SK-N-SH treated with all-trans-retinoic acid at 6 μM for 48 hours (cell line): Measurements from ENCODE around the gene TMC3.

Source experiments
- ATAC-seq: fragments of 200-7000 bp; cut with Tn5 transposase; 3 replicates; pipeline ENCODE4 v1.9.1; 2020; ENCODE audit warnings: mild to moderate bottlenecking, moderate library complexity
- BACH2 ChIP-seq: fragments of 250-450 bp; sonication (Bioruptor Pico); IDR thresholded peaks from 2 replicates; pipeline ENCODE4 v1.9.0; 2021; ENCODE audit warnings: mild to moderate bottlenecking, borderline replicate concordance
- CSRNP3 ChIP-seq: fragments of 250-450 bp; sonication (Bioruptor Pico); IDR thresholded peaks from 2 replicates; pipeline ENCODE4 v1.5.1; 2021; ENCODE audit warnings: mild to moderate bottlenecking, moderate library complexity
- ESRRG ChIP-seq: fragments of 250-450 bp; sonication (Bioruptor Pico); IDR thresholded peaks from 2 replicates; pipeline ENCODE4 v1.6.1; 2021; ENCODE audit warnings: mild to moderate bottlenecking
- GLIS3 ChIP-seq: fragments of 250-450 bp; sonication (Bioruptor Pico); IDR thresholded peaks from 2 replicates; pipeline ENCODE4 v1.5.0; 2020; ENCODE audit warnings: mild to moderate bottlenecking, moderate library complexity
- ISL1 ChIP-seq: fragments of 250-450 bp; sonication (Bioruptor Pico); IDR thresholded peaks from 2 replicates; pipeline ENCODE4 v2.1.2; 2022; ENCODE audit warnings: mild to moderate bottlenecking, moderate library complexity
- OSR1 ChIP-seq: fragments of 250-450 bp; sonication (Bioruptor Pico); IDR thresholded peaks from 2 replicates; pipeline ENCODE4 v1.8.0; 2022; ENCODE audit warnings: moderate library complexity, mild to moderate bottlenecking, inconsistent platforms
- PATZ1 ChIP-seq: fragments of 250-450 bp; sonication (Bioruptor Pico); IDR thresholded peaks from 2 replicates; pipeline ENCODE4 v1.8.0; 2020; ENCODE audit warnings: mild to moderate bottlenecking, moderate library complexity, borderline replicate concordance
- POU6F1 ChIP-seq: fragments of 250-450 bp; sonication (Bioruptor Pico); IDR thresholded peaks from 2 replicates; pipeline ENCODE4 v1.8.0; 2021; ENCODE audit warnings: low read depth, mild to moderate bottlenecking, moderate library complexity, borderline replicate concordance
- PPARA ChIP-seq: fragments of 250-450 bp; sonication (Bioruptor Pico); IDR thresholded peaks from 2 replicates; pipeline ENCODE4 v1.5.0; 2020; ENCODE audit warnings: mild to moderate bottlenecking, borderline replicate concordance
- RARB ChIP-seq: fragments of 250-450 bp; sonication (Bioruptor Pico); IDR thresholded peaks from 2 replicates; pipeline ENCODE4 v1.8.0; 2021; ENCODE audit warnings: mild to moderate bottlenecking, moderate library complexity
- SNAI2 ChIP-seq: fragments of 250-450 bp; sonication (Bioruptor Pico); IDR thresholded peaks from 2 replicates; pipeline ENCODE4 v1.5.0; 2020; ENCODE audit warnings: mild to moderate bottlenecking, moderate library complexity
- TCF4 ChIP-seq: fragments of 250-450 bp; sonication (Bioruptor Pico); IDR thresholded peaks from 2 replicates; pipeline ENCODE4 v1.8.0; 2021; ENCODE audit warnings: mild to moderate bottlenecking, moderate library complexity, borderline replicate concordance
- TOX ChIP-seq: fragments of 250-450 bp; sonication (Bioruptor Pico); IDR thresholded peaks from 2 replicates; pipeline ENCODE4 v1.8.0; 2021; ENCODE audit warnings: mild to moderate bottlenecking, moderate library complexity, borderline replicate concordance
- TSHZ2 ChIP-seq: fragments of 250-450 bp; sonication (Bioruptor Pico); IDR thresholded peaks from 2 replicates; pipeline ENCODE4 v1.5.0; 2020; ENCODE audit warnings: mild to moderate bottlenecking, moderate library complexity
- ZC3H10 ChIP-seq: fragments of 250-450 bp; sonication (Bioruptor Pico); IDR thresholded peaks from 2 replicates; pipeline ENCODE4 v1.5.1; 2021; ENCODE audit warnings: mild to moderate bottlenecking, moderate library complexity
- ZFP3 ChIP-seq: fragments of 250-450 bp; sonication (Bioruptor Pico); IDR thresholded peaks from 2 replicates; pipeline ENCODE4 v1.5.0; 2020; ENCODE audit warnings: mild to moderate bottlenecking, moderate library complexity
- ZFP30 ChIP-seq: fragments of 450-650 bp; formaldehyde crosslinking; IDR thresholded peaks from 2 replicates; pipeline ENCODE4 v1.5.0; 2022; ENCODE audit warnings: mild to moderate bottlenecking, moderate library complexity
- ZNF565 ChIP-seq: fragments of 450-650 bp; formaldehyde crosslinking; conservative IDR thresholded peaks from 2 replicates; pipeline ENCODE4 v1.5.0; 2020; ENCODE audit warnings: low read depth, mild to moderate bottlenecking, moderate library complexity
- ZNF70 ChIP-seq: fragments of 450-650 bp; formaldehyde crosslinking; IDR thresholded peaks from 2 replicates; pipeline ENCODE4 v1.5.0; 2020; ENCODE audit warnings: mild to moderate bottlenecking, moderate library complexity
- ZNF8 ChIP-seq: fragments of 450-650 bp; formaldehyde crosslinking; IDR thresholded peaks from 2 replicates; pipeline ENCODE4 v1.5.0; 2020; ENCODE audit warnings: mild to moderate bottlenecking, moderate library complexity
- TF ChIP-seq, protein P1 (sequence below): fragments of 250-450 bp; sonication (Bioruptor Pico); IDR thresholded peaks from 2 replicates; pipeline ENCODE4 v1.5.1; 2020; ENCODE audit warnings: low read depth, mild to moderate bottlenecking, moderate library complexity

Gene TMC3

GRCh38 chr15:81329446-81329845 lies 44.6 kb downstream of the TMC3 start:
- TF ChIP-seq ZC3H10 (CRISPR knock-in tag), result no peak
- no peak for TF ChIP-seq TOX
- TF ChIP-seq ISL1 (CRISPR knock-in tag), result no peak
- no peak for TF ChIP-seq ZFP30 (CRISPR knock-in tag)
- TF ChIP-seq ESRRG (CRISPR knock-in tag), result no peak
- TF ChIP-seq, protein P1, sequence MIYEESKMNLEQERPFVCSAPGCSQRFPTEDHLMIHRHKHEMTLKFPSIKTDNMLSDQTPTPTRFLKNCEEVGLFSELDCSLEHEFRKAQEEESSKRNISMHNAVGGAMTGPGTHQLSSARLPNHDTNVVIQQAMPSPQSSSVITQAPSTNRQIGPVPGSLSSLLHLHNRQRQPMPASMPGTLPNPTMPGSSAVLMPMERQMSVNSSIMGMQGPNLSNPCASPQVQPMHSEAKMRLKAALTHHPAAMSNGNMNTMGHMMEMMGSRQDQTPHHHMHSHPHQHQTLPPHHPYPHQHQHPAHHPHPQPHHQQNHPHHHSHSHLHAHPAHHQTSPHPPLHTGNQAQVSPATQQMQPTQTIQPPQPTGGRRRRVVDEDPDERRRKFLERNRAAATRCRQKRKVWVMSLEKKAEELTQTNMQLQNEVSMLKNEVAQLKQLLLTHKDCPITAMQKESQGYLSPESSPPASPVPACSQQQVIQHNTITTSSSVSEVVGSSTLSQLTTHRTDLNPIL (CRISPR knock-in tag), result no peak
- TF ChIP-seq GLIS3, result no peak
- no peak for TF ChIP-seq SNAI2 (CRISPR knock-in tag)
- TF ChIP-seq RARB (CRISPR knock-in tag), result no peak
- TF ChIP-seq PATZ1 (CRISPR knock-in tag), result no peak
- TF ChIP-seq OSR1 (CRISPR knock-in tag), result no peak
- no peak for ATAC-seq

- TF ChIP-seq TOX, result no peak
- TF ChIP-seq ISL1 (CRISPR knock-in tag), result no peak
- no peak for TF ChIP-seq ZFP30 (CRISPR knock-in tag)
- TF ChIP-seq ZNF565 (CRISPR knock-in tag), result no peak
- no peak for TF ChIP-seq TCF4 (CRISPR knock-in tag)
- no peak for TF ChIP-seq POU6F1 (CRISPR knock-in tag)
- no peak for TF ChIP-seq SNAI2 (CRISPR knock-in tag)
- no peak for TF ChIP-seq ZNF8
- TF ChIP-seq PPARA (CRISPR knock-in tag), result no peak
- no peak for TF ChIP-seq GLIS3
- no peak for TF ChIP-seq CSRNP3 (CRISPR knock-in tag)
- TF ChIP-seq BACH2 (CRISPR knock-in tag), result no peak
- no peak for TF ChIP-seq PATZ1 (CRISPR knock-in tag)
- TF ChIP-seq ZC3H10 (CRISPR knock-in tag), result no peak
- TF ChIP-seq, all 23 proteins: peak for 0
- no peak for ATAC-seq
Observed at GRCh38 chr15:81327516-81327915, 46.5 kb downstream of the TMC3 start.

DNA sequence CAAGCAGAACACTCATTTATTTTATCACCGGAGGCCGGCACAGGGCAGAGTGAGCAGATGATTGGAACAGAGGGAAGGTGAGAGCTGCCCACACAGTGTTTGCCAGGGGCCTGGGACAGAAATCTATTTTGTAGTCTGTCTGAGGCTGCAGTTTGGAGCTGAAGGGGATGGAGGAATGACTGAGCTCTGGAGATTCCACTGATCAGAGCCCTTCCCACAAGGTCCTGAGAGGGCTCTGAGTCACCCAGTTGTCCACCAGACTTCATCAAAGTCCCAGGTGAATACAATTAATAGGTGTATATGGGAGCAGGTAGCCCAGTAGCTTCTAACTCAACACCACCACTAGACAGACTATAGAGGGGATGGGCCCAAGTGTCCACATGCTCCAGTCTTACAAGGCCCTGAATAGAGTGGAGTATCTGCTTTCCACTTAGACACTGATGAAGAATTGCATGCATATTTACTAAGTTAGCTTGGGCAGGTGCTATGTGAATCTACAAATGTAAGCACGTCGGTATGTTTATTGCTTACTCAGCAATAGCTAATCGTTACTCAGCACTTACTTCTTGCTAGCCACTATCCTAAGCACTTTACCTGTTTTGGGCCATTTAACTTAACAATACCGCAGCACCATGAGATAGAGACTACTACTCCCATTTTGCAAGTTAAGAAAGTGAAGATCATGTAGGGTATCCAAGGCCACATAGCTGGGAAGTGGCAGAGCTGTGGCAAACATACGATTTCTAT lies 47.4 kb downstream of the TMC3 start:
- no peak for ATAC-seq
- TF ChIP-seq PPARA (CRISPR knock-in tag) (no peak), TOX (no peak), TSHZ2 (CRISPR knock-in tag) (no peak), ZC3H10 (CRISPR knock-in tag) (no peak), BACH2 (CRISPR knock-in tag) (no peak), ZNF70 (no peak), ZFP3 (no peak), OSR1 (CRISPR knock-in tag) (no peak), POU6F1 (CRISPR knock-in tag) (no peak), ISL1 (CRISPR knock-in tag) (no peak), CSRNP3 (CRISPR knock-in tag) (no peak), GLIS3 (no peak), ZFP30 (CRISPR knock-in tag) (no peak), SNAI2 (CRISPR knock-in tag) (no peak)
